ENCODE data around the gene NCAPD3. TPM values are rescaled to one million over a fixed set of nuclear protein-coding genes. Genes with fewer than 3 reads are reported as not detected.

Gene NCAPD3
- total RNA-seq, 1 donor from 2014 or later, result 25.4 TPM

GRCh38 chr11:134229126-134229790 is 5.5 kb upstream of the NCAPD3 start:
- no peak overlapping the region for H3K27ac Mint-ChIP-seq
- no peaks in the 10 kb centered on the region for H3K9me3 Mint-ChIP-seq
- peaks cover 42% of the 10 kb centered on the region for H3K4me1 Mint-ChIP-seq
- TF ChIP-seq, protein P1, sequence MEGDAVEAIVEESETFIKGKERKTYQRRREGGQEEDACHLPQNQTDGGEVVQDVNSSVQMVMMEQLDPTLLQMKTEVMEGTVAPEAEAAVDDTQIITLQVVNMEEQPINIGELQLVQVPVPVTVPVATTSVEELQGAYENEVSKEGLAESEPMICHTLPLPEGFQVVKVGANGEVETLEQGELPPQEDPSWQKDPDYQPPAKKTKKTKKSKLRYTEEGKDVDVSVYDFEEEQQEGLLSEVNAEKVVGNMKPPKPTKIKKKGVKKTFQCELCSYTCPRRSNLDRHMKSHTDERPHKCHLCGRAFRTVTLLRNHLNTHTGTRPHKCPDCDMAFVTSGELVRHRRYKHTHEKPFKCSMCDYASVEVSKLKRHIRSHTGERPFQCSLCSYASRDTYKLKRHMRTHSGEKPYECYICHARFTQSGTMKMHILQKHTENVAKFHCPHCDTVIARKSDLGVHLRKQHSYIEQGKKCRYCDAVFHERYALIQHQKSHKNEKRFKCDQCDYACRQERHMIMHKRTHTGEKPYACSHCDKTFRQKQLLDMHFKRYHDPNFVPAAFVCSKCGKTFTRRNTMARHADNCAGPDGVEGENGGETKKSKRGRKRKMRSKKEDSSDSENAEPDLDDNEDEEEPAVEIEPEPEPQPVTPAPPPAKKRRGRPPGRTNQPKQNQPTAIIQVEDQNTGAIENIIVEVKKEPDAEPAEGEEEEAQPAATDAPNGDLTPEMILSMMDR (IDR thresholded peaks at IDR 0.05; ENCODE audit: unreplicated experiment), result no peak
- no peaks in the 10 kb centered on the region for H3K27me3 Mint-ChIP-seq (ENCODE audit: low read depth)
- DNase-seq (ENCODE audit: low spot score in 2 of 2, unreplicated experiment in 2 of 2), result no peak
- H3K36me3 Mint-ChIP-seq, result no peaks in the 10 kb centered on the region
- no peak overlapping the region for H3K4me3 Mint-ChIP-seq

DNA sequence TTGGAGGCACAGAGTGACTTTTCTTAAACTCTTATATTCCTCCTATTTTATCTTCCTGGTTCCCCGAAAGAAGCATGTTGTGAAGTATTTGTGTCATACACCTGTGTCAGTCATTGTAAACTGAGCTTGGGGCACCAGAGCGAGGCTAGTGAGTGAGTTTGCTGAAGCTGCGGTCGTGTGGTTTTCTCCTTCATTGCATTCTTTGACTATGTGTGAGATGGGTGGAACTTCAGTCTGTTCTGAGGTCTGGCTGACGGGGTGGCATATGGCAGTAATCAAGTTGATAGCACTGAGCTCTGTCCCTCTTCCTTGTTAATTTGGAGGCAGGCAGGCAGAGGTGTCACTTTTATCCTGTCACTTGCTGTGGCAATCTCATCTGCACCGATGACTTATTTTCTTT is 4.9 kb upstream of the NCAPD3 start:
- no peaks in the 10 kb centered on the region for H3K27me3 Mint-ChIP-seq (ENCODE audit: low read depth)
- TF ChIP-seq, protein P1 (IDR thresholded peaks at IDR 0.05; ENCODE audit: unreplicated experiment), result no peak
- DNase-seq (ENCODE audit: low spot score in 2 of 2, unreplicated experiment in 2 of 2), result no peak

DNA sequence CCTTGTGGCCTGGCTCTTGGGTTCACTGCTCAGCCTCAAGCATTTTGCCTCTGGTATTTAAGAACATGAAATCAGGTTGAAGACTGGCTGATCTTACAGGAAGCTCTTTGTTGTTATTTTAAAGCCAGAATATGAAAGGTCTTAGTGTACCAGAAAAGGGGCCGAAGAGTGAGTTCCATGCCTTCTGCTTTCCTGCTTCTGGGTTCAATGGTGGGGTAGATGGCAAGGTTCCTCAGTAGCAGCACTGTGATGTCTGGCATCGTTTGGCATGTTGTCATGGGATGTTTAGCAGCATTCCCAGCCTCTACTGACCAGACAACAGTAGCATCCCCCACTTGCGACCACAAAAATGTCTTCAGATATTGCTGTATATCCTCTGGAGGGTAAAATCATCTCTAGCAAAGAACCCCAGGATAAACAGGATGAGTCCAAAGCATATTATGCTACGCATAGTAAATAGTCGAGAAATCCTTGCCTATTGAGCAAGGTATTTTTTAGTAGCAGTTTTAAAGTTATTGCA is 3.1 kb upstream of the NCAPD3 start:
- Mint-ChIP-seq H3K36me3 (no peaks in the 10 kb centered on the region), H3K27ac (no peak overlapping the region), H3K4me3 (peak overlapping the region; percentile 30), H3K4me1 (peaks cover 53% of the 10 kb centered on the region), H3K27me3 (ENCODE audit: low read depth) (no peaks in the 10 kb centered on the region), H3K9me3 (no peaks in the 10 kb centered on the region)
- no peak for DNase-seq (ENCODE audit: low spot score in 2 of 2, unreplicated experiment in 2 of 2)
- TF ChIP-seq, protein P1 (IDR thresholded peaks at IDR 0.05; ENCODE audit: unreplicated experiment), result no peak

More for the DNA sequence above, 4.9 kb upstream of the NCAPD3 start:
- H3K36me3 Mint-ChIP-seq, result no peaks in the 10 kb centered on the region
- no peak overlapping the region for H3K4me3 Mint-ChIP-seq
- no peak overlapping the region for H3K27ac Mint-ChIP-seq
- no peaks in the 10 kb centered on the region for H3K9me3 Mint-ChIP-seq
- H3K4me1 Mint-ChIP-seq, result peaks cover 42% of the 10 kb centered on the region

DNA sequence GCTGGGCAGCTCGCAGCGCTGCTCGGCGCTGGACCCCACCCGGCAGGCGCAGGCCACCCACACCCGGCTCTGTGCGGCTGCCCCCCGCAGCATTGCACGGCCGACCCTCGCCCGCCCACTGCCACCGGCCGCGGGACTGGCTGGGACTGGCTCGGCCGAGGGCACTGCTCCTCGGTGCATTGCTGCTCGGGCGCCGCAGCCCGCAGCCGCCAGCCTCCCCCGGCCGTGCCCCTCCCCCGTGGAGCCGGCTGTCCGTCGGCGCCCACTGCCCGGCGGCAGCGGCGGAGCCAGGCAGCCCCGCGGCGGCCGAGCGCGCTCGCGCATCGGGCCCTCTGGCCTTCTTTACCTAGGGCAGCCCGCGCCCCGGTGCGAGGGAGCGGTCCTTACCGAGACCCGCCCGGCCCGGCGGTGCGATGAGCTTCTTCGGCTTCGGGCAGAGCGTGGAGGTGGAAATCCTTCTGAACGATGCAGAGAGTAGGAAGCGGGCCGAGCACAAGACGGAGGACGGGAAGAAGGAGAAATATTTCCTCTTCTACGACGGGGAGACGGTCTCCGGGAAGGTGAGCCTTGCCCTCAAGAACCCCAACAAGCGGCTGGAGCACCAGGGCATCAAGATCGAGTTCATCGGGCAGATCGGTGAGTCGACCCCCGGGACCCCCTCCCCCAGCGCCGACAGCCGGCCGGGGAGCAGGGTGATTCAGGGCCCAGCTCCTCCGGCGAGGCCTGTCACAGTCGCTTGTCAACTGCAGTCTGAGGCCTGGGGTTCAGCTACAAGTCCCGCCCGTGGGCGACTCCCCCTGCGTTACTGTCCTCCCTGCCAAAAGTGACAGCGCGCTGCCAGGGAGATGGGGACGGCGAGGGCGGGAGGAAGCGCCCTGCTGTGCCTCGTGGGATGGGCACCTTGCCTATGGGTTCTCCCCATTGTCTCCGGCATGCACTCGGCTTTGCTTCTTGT is 1.2 kb upstream of the NCAPD3 start:
- no peaks in the 10 kb centered on the region for H3K36me3 Mint-ChIP-seq
- peaks cover 39% of the 10 kb centered on the region for H3K4me1 Mint-ChIP-seq
- TF ChIP-seq, protein P1 (IDR thresholded peaks at IDR 0.05; ENCODE audit: unreplicated experiment), result no peak
- no peaks in the 10 kb centered on the region for H3K27me3 Mint-ChIP-seq (ENCODE audit: low read depth)
- peak; percentile 38 to 45 for DNase-seq (ENCODE audit: low spot score in 2 of 2, unreplicated experiment in 2 of 2)
- H3K9me3 Mint-ChIP-seq, result no peaks in the 10 kb centered on the region
- H3K4me3 Mint-ChIP-seq, result peak overlapping the region; percentile 94
- peak overlapping the region; percentile 87 for H3K27ac Mint-ChIP-seq

GRCh38 chr11:134223121-134223520 is 646 bp downstream of the NCAPD3 start:
- TF ChIP-seq, protein P1 (IDR thresholded peaks at IDR 0.05; ENCODE audit: unreplicated experiment), result no peak
- DNase-seq (ENCODE audit: low spot score in 2 of 2, unreplicated experiment in 2 of 2), result no peak
- peaks cover 31% of the 10 kb centered on the region for H3K4me1 Mint-ChIP-seq
- H3K27ac Mint-ChIP-seq, result peak overlapping the region; percentile 63
- no peaks in the 10 kb centered on the region for H3K27me3 Mint-ChIP-seq (ENCODE audit: low read depth)
- H3K4me3 Mint-ChIP-seq, result peak overlapping the region; percentile 86
- H3K36me3 Mint-ChIP-seq, result peaks cover 6% of the 10 kb centered on the region
- H3K9me3 Mint-ChIP-seq, result no peaks in the 10 kb centered on the region
